ENCODE data around the gene NPAP1.

GRCh38 chr15:24683736-24684135, 8.2 kb downstream of the NPAP1 start:
- no peak for TF ChIP-seq YY1 (IDR thresholded peaks at IDR 0.05; ENCODE audit: insufficient read depth, insufficient read length)
- no peak for TF ChIP-seq ZNF274 (IDR thresholded peaks at IDR 0.05; ENCODE audit: low read depth, low read length)
- TF ChIP-seq SUZ12 (IDR thresholded peaks at IDR 0.05; ENCODE audit: extremely low read depth, insufficient read depth, insufficient read length), result no peak
